GM21526 (cell line): Measurements from ENCODE around the gene SYDE2.
"Not testable (repeated sequence)": the region's sequence is repeated elsewhere in the genome, so short reads cannot be mapped to it uniquely, and the experiment has no call there.

Experiments
- ATAC-seq: cut with Tn5 transposase; IDR thresholded peaks from one replicate; pipeline ENCODE4 v1.9.1; 2021; ENCODE audit warnings: moderate library complexity; ENCODE audit not compliant: unreplicated experiment, low FRiP score

The SYDE2 gene

DNA sequence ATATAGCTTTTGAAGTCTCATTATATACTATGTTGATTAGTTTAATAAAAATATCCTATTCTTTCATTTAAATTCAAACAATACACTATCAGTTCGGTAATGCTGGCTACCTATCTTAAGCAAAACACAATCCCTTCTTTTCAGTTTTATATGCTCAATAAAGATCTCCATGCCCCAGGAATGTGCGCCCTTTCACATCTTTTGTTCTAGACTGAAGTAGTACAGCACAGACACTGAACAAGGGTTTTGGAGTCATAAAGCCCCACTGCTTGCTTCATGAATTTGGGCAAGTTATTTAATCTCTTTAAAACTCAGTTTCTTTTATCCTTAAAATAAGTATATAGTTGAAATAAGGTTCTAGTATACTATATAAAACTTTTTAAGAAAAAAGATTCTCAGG lies 22.4 kb downstream of the SYDE2 start:
- ATAC-seq = no peak

DNA sequence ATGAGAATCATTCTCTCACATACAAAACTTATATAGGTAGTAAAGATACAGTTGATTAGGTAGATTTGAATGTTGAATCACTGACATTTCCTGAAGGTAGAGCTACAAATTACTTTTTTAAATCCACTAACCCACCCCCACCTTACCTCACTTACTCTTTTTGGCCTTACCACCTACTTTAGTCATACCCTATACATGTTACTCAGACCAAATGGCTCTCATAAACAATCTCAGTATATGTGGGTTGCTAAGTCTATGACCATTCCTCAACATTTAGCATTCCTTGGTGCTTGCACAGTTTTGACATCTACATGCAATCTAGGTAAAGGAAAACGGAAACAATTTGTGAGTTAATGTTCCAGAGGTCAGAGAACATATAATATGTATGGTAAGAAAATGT lies 26.3 kb downstream of the SYDE2 start:
- ATAC-seq = no peak

DNA sequence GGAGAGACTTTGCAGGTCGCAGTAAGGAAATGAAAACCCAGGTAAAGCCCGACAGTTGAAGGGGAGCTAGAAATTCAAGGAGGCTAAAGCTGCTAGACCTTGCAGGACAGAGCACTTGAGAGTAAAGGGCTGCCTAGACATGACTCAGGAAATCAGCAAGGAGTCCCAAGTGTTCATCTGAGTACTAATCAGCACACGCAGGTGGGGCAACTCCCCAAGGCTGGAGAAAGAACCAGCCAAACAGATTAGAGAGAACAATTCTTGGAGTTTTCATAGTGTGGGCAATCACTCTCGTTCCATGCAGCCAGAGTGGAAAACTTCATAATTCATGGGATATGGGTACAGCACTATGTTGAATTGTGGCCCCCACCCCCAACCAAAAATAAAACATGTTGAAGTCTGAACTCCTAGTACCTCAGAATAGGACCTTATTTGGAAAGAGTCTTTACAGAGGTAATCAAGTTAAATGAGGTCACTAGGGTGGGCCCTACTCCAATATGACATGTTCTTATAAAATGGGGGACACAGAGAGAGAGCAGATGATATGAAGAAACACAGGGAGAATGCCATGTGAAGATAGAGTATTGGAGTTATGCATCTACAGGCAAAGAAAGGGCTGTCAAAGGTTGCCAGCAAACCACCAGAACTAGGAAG lies 28.0 kb downstream of the SYDE2 start:
- ATAC-seq = no peak

DNA sequence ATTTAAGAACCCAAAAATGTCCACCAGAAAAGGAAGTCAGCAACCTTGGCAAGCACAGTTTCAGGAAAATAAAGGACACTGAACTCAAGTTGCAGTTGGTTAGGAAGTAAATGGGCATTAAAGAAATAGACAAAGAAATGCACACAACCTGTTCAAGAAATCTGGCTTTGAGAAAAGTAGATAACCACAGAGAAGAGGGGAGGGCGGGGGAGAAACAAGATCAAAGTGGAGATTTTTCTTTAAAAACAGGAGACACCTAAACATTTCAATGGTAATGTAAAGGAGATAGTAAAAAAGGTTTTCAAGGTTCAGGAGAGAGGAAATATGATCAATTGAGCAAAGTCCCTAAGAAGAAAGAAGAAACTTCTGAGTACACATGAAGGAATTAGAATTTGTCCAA lies 29.1 kb downstream of the SYDE2 start:
- ATAC-seq = no peak

DNA sequence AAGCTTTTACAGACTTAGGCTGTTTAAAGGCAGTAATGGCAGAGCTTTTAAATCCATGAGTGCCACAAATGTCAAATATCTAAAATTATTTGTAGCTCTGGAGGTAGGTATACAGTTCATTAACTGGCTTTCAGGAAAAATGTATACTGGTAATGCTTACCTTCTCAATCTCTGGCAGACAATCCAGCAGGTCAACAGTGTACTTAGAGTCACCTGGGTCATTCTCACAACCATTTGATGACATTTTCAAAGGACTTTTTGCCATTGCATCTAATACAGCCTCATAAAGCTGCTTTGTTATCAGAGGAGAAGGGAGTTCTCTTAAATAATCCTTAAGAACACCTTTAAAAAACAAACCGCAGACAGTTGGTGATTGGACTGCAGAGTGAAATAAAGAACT lies 31.9 kb downstream of the SYDE2 start:
- no peak for ATAC-seq

DNA sequence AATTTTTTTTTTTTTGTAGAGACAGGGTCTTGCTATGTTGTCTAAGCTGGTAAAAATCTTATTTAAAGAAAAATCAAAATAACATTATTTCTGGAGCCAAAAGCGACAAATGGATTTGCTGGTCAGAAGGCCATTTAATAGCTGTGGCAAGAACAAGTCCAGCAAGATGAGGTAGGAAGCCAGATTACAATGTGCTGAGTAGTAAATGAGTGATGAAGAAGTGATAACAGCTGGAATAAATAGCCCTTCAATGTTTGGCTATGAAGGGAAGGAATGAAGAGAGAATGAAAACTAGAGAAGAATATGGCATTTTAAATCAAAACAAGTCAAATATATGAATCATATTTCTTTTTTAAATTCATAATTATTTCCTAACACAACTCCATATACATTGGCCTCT lies 34.5 kb downstream of the SYDE2 start:
- no peak for ATAC-seq

DNA sequence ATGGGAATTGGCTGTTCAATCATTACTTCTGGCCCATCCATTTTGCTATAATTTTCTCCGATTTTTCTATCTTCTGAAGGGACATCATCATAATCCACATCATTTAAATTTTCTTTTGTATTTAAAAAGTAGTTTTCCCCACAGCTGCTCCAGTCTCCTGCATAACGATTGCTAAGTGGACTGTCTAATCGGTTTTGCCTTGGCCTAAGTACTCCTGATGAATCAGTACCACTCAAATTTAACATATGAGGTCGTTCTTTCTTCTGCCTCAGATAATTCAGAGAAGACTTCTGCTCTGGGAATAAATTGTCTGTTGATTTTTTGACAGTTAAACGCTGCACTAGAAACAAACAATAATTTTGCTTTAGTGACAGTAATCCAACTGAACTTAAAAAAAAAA lies 41.9 kb downstream of the SYDE2 start:
- no peak for ATAC-seq

DNA sequence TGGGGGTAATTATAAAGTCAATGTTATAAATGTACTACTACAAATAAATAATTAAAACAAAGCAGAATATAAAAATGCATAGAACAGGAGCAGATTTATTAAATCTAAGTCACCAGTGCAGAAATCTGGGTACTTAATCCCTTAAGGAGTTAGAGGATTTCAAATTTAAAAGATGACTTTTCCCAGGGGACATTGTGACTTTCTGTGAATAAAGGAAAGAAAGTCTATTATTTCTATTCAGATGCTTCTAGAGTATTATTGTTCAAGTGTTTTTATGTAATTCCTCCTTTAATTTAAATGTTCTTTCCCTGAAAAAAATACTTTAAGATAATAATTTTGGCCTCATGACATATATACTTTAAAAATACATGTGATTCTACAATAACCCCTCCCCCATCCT lies 43.4 kb downstream of the SYDE2 start:
- ATAC-seq = no peak

DNA sequence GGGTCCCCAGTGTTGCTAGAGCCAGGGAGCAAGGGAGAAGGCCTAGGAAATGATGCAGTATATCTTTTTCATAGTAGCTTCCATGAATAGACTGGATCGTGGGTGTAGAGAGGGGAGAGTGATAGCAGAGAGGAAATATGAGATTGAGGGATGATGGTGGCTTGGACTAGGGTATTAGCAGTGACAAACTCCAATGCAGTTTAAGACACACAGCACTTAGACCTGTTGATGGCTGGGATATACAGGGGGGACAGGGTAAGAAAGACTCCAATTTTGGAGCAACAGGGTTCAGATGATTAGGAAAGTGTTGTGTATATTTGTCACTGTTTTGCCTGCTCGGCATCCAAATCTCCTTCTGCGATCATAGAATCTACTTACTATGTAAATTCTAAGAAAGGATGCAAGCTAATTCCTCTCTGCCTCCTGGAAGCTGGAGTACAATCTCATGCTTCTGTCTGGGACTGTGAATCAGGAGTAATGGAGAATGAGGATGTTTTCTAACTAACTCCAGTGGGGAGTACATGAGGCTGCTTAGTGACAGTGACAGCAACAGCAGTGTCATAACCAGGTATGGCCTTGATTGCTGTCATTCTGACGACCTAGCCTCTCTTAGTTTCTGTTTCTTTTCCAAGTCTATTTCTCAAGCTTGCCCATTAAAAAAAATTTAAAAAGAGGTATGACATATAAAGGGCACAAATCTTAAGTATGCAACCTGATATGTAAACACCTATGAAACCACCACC lies 47.5 kb downstream of the SYDE2 start:
- peak; percentile 66 for ATAC-seq

DNA sequence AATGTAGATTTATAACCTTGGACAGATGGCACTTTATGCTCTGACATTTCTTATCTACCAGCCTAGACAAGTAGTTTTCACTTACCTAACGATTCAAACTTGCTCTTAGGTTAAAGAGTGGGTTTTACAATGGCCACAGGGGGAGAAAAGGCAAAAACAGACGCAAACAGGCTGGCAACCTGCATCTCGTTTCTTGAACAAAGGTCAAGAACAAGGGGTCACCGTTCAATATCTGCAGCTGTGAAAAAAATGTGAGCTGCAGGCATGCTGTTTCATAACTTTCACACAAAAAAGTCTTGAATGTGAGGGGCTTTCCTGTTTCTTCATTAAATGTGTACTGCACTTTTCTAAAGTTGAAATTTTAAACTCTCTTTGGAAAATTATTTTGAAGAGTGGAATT lies 49.4 kb downstream of the SYDE2 start:
- ATAC-seq = no peak

DNA sequence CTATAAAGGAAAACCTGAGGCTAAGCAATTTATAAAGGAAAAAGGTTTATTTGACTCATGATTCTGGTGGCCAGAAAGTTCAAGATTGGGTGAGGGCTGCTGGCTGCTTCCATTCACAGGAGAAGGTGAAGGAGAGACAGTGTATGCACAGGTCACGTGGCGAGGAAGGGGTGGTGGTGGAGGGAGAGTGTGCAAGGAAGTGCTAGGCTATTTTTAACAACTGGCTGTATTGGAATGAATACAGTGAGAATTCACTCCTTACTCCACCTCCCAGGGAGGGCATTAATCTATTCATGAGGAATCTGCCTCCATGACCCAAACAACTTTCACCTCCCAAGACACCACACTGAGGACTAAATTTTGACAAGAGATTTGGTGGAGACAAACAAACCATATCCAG lies 51.0 kb downstream of the SYDE2 start:
- no peak for ATAC-seq

DNA sequence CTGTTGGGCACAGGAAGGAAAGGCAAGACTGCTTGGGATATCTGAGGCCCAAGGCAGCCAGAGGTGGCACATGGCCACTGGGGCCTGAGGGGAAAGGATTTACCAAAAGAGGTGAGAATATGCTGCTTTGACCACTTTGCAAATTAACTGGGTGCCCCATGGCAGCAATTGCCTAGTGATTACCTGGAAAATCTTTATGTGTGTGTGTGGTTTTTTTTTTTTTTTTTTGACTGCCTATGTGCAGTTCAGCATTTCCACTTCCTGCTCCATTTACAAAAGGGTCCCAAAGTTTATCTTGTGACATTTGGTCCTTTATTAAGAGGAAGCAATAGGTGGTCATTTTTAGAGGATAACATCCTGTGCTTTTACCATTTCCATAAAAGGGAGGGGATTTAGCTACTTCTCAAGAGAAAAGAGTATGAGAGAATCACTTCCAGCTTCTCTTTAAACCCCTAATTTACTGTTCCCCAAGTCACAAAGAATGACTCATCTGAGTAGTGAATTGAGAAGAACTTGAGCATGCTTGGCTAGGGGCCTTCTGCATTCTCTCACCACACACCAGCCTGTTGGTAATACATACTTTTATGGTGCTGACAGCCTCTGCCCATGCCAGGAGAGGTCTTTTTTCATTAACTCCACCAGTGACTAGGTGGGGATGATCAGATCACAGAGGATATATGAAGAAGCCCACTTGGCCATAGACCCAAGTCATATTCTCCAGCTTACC lies 52.1 kb downstream of the SYDE2 start:
- peak; percentile 89 for ATAC-seq

DNA sequence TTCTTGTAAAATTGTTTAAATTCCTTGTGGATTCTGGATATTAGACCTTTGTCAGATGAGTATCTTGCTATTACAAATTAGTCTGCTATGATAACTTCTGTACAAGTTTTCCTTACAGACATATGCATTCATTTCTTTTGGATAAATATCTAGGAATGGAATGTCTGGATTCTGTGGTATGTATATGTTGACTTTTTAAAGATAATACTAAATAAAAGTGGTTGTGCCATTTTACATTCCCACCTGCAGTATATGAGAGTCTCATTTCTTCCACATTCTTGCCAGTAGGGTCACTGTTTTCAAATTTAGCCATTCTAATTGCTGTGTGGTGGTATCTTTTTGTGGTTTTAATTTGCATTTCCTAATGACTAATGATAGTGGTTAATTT lies 53.9 kb downstream of the SYDE2 start:
- ATAC-seq = no peak

DNA sequence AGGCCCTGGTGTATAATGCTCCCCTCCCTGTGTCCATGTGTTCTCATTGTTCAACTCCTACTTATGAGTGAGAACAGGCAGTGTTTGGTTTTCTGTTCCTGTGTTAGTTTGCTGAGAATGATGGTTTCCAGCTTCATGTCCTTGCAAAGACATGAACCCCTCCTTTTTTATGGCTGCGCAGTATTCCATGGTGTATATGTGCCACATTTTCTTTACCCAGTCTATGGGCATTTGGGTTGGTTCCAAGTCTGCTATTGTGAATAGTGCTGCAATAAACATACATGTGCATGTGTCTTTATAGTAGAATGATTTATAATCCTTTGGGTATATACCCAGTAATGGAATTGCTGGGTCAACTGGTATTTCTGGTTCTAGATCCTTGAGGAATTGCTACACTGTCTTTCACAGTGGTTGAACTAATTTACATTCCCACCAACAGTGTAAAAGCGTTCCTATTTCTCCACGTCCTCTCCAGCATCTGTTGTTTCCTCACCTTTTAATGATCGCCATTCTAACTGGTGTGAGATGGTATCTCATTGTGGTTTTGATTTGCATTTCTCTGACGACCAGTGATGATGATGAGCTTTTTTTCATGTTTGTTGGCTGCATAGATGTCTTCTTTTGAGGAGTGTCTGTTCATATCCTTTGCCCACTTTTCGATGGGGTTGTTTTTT lies 54.4 kb downstream of the SYDE2 start:
- not testable (repeated sequence) for ATAC-seq

DNA sequence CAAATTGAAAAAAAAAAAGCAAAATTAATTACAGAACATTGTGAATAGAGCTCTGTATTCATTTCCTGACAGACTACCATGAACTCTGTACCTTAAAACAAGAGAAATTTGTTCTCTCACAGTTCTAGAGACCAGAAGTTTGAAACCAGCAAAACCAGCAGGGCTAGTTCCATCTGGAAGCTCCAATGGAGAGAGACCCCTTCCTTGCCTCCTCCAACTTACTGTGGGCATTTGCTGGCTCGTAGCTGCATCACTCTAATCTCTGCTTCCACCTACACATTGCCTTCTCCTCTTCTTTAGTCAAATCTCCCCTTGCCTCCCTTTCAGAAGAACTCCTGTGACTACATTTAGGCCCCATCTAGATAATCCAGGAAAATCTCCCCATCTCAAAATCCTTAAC lies 56.5 kb downstream of the SYDE2 start:
- ATAC-seq = no peak

DNA sequence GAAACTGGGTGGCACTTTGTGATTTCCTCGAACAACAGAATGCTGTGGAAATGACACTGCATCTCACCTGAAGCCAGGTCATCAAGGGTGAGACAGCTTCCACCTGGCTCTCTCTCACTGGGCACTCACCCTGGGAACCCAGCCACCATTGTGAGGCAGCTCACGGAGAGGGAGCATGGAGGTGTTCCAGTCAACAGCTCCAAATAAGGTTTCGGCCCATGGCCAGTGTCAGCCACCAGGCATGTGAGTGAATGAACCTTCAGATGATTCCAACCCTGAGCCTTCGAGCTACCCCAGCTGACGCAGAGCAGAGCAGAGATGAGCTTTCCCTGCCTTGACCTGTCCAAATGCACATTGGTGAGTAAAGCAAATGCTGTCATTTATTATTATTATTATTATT lies 58.1 kb downstream of the SYDE2 start:
- no peak for ATAC-seq

DNA sequence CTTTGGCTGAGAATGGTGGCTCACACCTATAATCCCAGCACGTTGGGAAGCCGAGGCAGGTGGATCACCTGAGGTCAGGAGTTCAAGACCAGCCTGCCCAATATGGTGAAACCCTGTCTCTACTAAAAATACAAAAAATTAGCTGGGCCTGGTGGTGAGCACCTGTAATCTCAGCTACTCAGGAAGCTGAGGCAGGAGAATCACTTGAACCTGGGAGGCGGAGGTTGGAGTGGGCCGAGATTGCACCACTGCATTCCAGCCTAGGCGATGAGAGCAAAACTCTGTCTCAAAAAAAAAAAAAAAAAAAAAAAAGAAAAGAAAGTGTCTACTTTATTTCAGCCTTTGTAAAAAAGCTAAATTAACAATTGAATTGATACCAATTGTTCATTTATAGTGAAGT lies 62.4 kb downstream of the SYDE2 start:
- not testable (repeated sequence) for ATAC-seq

DNA sequence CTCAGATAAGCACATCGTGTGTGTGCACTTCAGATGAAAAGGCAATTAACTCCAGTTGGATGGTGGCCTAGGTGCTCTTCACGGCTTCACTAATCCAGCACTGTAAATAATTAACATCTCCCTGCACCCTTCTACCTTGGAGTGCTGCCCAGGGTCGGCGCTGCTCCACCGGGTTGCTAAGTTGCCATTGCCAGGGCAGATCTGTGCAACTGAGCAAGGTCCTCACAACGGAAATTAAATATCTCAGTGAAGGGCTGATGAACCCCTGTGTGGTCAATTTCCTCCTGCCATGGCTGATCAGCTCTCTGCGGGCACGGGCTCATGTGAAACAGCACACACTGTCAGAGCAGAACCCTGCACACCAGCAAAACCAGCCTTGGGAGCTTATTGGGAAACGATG lies 63.2 kb downstream of the SYDE2 start:
- ATAC-seq = no peak

DNA sequence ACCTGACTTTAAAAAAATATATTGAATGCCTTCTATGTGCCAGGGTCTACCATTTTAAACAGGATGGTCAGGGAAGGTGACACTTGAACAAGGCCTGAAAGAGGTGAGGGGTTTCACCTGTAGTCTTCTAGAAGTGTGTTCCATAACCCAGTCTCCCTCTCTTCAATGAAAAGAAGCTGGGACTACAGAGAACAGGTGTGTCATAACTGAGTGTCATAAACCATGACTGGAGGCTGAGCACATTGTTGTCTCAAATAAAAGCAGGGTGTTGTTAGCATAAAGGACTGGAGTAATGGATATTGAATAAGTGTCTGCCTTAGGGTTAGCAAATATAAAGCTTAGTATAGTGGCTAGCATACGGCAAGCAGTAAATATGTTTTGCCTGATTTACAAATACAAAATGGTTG lies 65.4 kb downstream of the SYDE2 start:
- ATAC-seq = no peak

DNA sequence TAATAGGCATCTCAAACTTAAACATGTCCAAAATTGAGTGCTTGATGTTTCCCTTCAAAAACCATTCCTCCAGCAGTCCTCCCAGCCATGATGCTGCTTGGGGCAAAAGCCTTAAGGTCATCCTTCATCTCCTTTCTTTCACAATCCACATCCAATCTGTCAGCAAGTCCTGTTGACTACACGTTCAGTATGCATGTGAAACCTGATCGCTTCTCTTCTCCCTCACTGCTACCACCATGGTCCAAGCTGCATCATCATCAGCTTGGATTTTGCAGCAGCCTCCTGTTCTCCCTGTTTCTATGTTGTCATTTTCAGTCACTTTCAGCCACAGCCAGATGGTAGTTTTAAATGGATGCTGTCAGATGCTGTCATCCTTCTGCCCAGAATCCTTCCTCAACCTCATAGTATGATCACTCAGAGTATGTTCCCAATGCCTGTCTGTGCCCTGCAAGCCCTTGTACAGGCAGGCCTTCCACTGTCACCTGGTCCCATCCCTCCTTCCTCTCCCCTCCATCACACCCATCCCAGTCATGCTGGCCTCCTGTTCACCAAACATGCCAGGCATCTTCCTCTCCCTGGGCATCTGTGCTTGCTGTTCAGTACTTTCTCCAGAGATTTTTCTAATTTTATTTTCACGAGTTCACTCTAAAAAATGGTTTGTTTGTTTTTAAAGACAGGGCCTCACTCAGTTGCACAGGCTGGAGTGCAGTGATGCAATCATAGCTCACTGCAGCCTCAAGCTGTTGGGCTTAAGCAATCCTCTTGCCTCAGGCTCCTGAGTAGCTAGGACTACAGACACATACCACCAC lies 66.0 kb downstream of the SYDE2 start:
- no peak for ATAC-seq
